ENCODE results near the gene MBTPS1. TPM values are rescaled to one million over a fixed set of nuclear protein-coding genes. Genes with fewer than 3 reads are reported as not detected.

Gene MBTPS1
- total and polyA plus RNA-seq, 12 donors, result 61.5 to 132 (median 83.6) TPM

- DNase-seq, result no peak
- no peaks in the 10 kb centered on the region for H3K27me3 ChIP-seq
- H3K4me3 ChIP-seq, result no peak overlapping the region
- H3K4me1 ChIP-seq (replicated peaks in 1 of 2), result peaks cover 0 to 5% of the 10 kb centered on the region in 2 donors
- intact Hi-C loops (cut with DNase I), result no loop called here
- 34 to 70% (median 49%) methylated on average over 5 of the region's 5 CpGs for WGBS, 4 donors
- peak overlapping the region in 1 of 5 donors; percentile 52 for H3K27ac ChIP-seq
- H3K36me3 ChIP-seq (replicated peaks in 1 of 2), result no peaks in the 10 kb centered on the region
- TF ChIP-seq POLR2A (IDR thresholded peaks at IDR 0.05), result no peak
- TF ChIP-seq CTCF (IDR thresholded peaks at IDR 0.05), result peak in 4 of 6 experiments; percentile 11 to 33 (median 27)
- H3K9me3 ChIP-seq (replicated peaks in 1 of 3), result no peaks in the 10 kb centered on the region
Observed at GRCh38 chr16:84044118-84044488, 72.6 kb downstream of the MBTPS1 start.

GRCh38 chr16:84043486-84044117 is 73.1 kb downstream of the MBTPS1 start:
- Histone ChIP-seq H3K27ac (peak overlapping the region in 1 of 5 donors; percentile 52), H3K4me3 (no peak overlapping the region), H3K4me1 (replicated peaks in 1 of 2) (peaks cover 0 to 5% of the 10 kb centered on the region in 2 donors), H3K36me3 (replicated peaks in 1 of 2) (no peaks in the 10 kb centered on the region), H3K27me3 (no peaks in the 10 kb centered on the region), H3K9me3 (replicated peaks in 1 of 3) (no peaks in the 10 kb centered on the region)
- DNase-seq, result peak in 6 of 7 donors; percentile 39 to 71 (median 58)
- intact Hi-C loops (cut with DNase I), result no loop called here
- WGBS, 4 donors, result 40 to 52% (median 45%) methylated on average over 12 to 18 of the region's 18 CpGs
- TF ChIP-seq CTCF (IDR thresholded peaks at IDR 0.05) (no peak), POLR2A (IDR thresholded peaks at IDR 0.05) (no peak)

- H3K4me3 ChIP-seq, result no peak overlapping the region
- TF ChIP-seq POLR2A (IDR thresholded peaks at IDR 0.05) (no peak), CTCF (IDR thresholded peaks at IDR 0.05) (no peak)
- no peaks in the 10 kb centered on the region for H3K36me3 ChIP-seq (replicated peaks in 1 of 2)
- H3K27me3 ChIP-seq, result no peaks in the 10 kb centered on the region
- no peak overlapping the region for H3K27ac ChIP-seq
- peaks cover 0 to 5% of the 10 kb centered on the region in 2 donors for H3K4me1 ChIP-seq (replicated peaks in 1 of 2)
- intact Hi-C loops (cut with DNase I), result no loop called here
- no peaks in the 10 kb centered on the region for H3K9me3 ChIP-seq (replicated peaks in 1 of 3)
- 78 to 85% (median 81%) methylated on average over 16 to 22 of the region's 22 CpGs for WGBS, 4 donors
- DNase-seq, result no peak
Observed at GRCh38 chr16:84042879-84043485, 73.8 kb downstream of the MBTPS1 start.

GRCh38 chr16:84042308-84042878 is 74.3 kb downstream of the MBTPS1 start, which contains the start of gene SLC38A8:
SLC38A8 (minus strand) TSS chr16:84042795; CDS start chr16:84042157, 638 bp downstream.
- H3K27me3 ChIP-seq, result no peaks in the 10 kb centered on the region
- no peak for DNase-seq
- H3K4me3 ChIP-seq, result no peak within 1 kb of the TSS
- peaks cover 0 to 5% of the 10 kb centered on the region in 2 donors for H3K4me1 ChIP-seq (replicated peaks in 1 of 2)
- peak within 1 kb of the TSS in 1 of 5 donors; percentile 52 for H3K27ac ChIP-seq
- intact Hi-C loops (cut with DNase I), result no loop called here
- 73 to 90% (median 78%) methylated on average over 3 to 9 of the region's 9 CpGs for WGBS, 4 donors
- H3K9me3 ChIP-seq (replicated peaks in 1 of 3), result no peaks in the 10 kb centered on the region
- no peak for TF ChIP-seq POLR2A (IDR thresholded peaks at IDR 0.05)
- TF ChIP-seq CTCF (IDR thresholded peaks at IDR 0.05), result no peak
- H3K36me3 ChIP-seq (replicated peaks in 1 of 2), result no peaks in the 10 kb centered on the region

Data from adrenal gland (tissue), 12 donors.